ENCODE measurements around the gene LDHA.

Gene LDHA

GRCh38 chr11:18394275-18394927 is at the start of gene LDHA:
Gene LDHA, plus strand, starts transcription at chr11:18394563. Its CDS starts 2,280 bp downstream, at chr11:18396843.
- DNase-seq (ENCODE audit: low spot score) = peak; percentile 79

- DNase-seq (ENCODE audit: low spot score) = no peak
Observed at GRCh38 chr11:18347471-18348125, 46.8 kb upstream of the LDHA start.

GRCh38 chr11:18352581-18352980 is 41.8 kb upstream of the LDHA start:
- DNase-seq (ENCODE audit: low spot score) = no peak

- no peak for DNase-seq (ENCODE audit: low spot score)
Observed at GRCh38 chr11:18358646-18359045, 35.7 kb upstream of the LDHA start.

- DNase-seq (ENCODE audit: low spot score) = no peak
Observed at GRCh38 chr11:18361154-18361553, 33.2 kb upstream of the LDHA start.

- no peak for DNase-seq (ENCODE audit: low spot score)
Observed at GRCh38 chr11:18364495-18365073, 29.8 kb upstream of the LDHA start.

GRCh38 chr11:18365741-18366140 is 28.6 kb upstream of the LDHA start:
- no peak for DNase-seq (ENCODE audit: low spot score)

GRCh38 chr11:18366286-18366685 is 28.1 kb upstream of the LDHA start:
- no peak for DNase-seq (ENCODE audit: low spot score)

GRCh38 chr11:18367431-18367830 is 26.9 kb upstream of the LDHA start:
- DNase-seq (ENCODE audit: low spot score) = no peak

- no peak for DNase-seq (ENCODE audit: low spot score)
Observed at GRCh38 chr11:18368221-18368620, 26.1 kb upstream of the LDHA start.

- DNase-seq (ENCODE audit: low spot score) = no peak
Observed at GRCh38 chr11:18369398-18369797, 25.0 kb upstream of the LDHA start.

GRCh38 chr11:18371279-18371678 is 23.1 kb upstream of the LDHA start:
- no peak for DNase-seq (ENCODE audit: low spot score)

GRCh38 chr11:18372201-18372600 is 22.2 kb upstream of the LDHA start:
- DNase-seq (ENCODE audit: low spot score) = no peak

- DNase-seq (ENCODE audit: low spot score) = peak; percentile 7
Observed at GRCh38 chr11:18374956-18375355, 19.4 kb upstream of the LDHA start.

- DNase-seq (ENCODE audit: low spot score) = no peak
Observed at GRCh38 chr11:18375941-18376340, 18.4 kb upstream of the LDHA start.

- no peak for DNase-seq (ENCODE audit: low spot score)
Observed at GRCh38 chr11:18379201-18379600, 15.2 kb upstream of the LDHA start.

- peak; percentile 36 for DNase-seq (ENCODE audit: low spot score)
Observed at GRCh38 chr11:18383388-18384156, 10.8 kb upstream of the LDHA start.

- peak; percentile 42 for DNase-seq (ENCODE audit: low spot score)
Observed at GRCh38 chr11:18384157-18384641, 10.2 kb upstream of the LDHA start.

- DNase-seq (ENCODE audit: low spot score) = no peak
Observed at GRCh38 chr11:18390088-18390487, 4.3 kb upstream of the LDHA start.

GRCh38 chr11:18392434-18393321 is 1.7 kb upstream of the LDHA start:
- no peak for DNase-seq (ENCODE audit: low spot score)

GRCh38 chr11:18393581-18394274 is 635 bp upstream of the LDHA start:
- DNase-seq (ENCODE audit: low spot score) = no peak

All from pons (tissue), 1 donor.